ENCODE data around the gene SIPA1L3. TPM values are rescaled to one million over a fixed set of nuclear protein-coding genes. Genes with fewer than 3 reads are reported as not detected.

Gene SIPA1L3
- total and polyA plus RNA-seq, 2 experiments from 2014 or later = 15.7 to 54.1 TPM

DNA sequence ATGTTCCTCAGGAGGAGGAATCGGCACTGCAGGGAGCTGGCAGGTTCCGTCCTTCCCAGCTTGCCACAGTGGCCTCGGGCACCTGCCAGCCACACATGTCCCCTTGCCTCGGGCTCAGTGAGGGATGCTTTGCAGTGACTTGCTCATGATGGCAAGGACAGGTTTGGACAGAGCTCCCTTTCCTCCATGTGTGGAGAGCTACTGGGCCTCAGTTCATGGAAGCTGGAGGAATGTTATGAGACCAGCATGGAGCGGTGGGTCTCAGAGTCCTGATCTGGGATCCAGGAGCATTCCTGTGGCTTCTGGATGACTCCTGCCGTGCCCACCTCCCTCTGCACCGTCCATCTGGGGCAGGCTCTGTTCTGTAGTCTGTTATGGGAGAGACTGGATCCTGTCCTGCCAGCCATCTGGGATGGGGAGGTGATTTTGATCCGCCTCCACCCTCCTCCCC lies 59.2 kb downstream of the SIPA1L3 start:
- Histone ChIP-seq H4K20me1 (replicated peaks; ENCODE audit: insufficient read depth) (no peaks in the 10 kb centered on the region), H3K4me1 (ENCODE audit: insufficient read depth) (no peaks in the 10 kb centered on the region), H2AFZ (no peak overlapping the region), H3K27ac (ENCODE audit: low read depth) (0 out of 2 replicates have a peak overlapping the region, but pooled peaks have one; percentile 55), H3K4me2 (no peak overlapping the region), H3K27me3 (ENCODE audit: insufficient read depth) (no peaks in the 10 kb centered on the region), H3F3A (replicated peaks; ENCODE audit: low read depth) (no peaks in the 10 kb centered on the region), H3K36me3 (ENCODE audit: insufficient read depth) (no peaks in the 10 kb centered on the region), H3K79me2 (replicated peaks; ENCODE audit: insufficient read depth) (peaks cover 80% of the 10 kb centered on the region), H3K4me3 (no peak overlapping the region), H3K9me2 (ENCODE audit: insufficient read depth) (no peaks in the 10 kb centered on the region)
- H3K9me3 Mint-ChIP-seq = peaks cover 17% of the 10 kb centered on the region
- H3K4me3 Mint-ChIP-seq = no peak overlapping the region
- H3K27ac Mint-ChIP-seq = peak overlapping the region; percentile 41; the same call in 1 of the 2 replicates
- DNase-seq (ENCODE audit: low spot score) = no peak
- TF ChIP-seq NANOG (IDR thresholded peaks at IDR 0.05; ENCODE audit: borderline replicate concordance) (no peak), EZH2phosphoT487 (IDR thresholded peaks at IDR 0.05; ENCODE audit: unreplicated experiment) (no peak), ZNF114 (CRISPR knock-in tag; IDR thresholded peaks at IDR 0.05) (no peak)
- peaks cover 18% of the 10 kb centered on the region; the same call in 2 of the 3 replicates for H3K4me1 Mint-ChIP-seq
- H3K36me3 Mint-ChIP-seq (ENCODE audit: low read depth) = peaks cover 23% of the 10 kb centered on the region
- peak; percentile 38; the same call in 2 of the 3 replicates for ATAC-seq
- peaks cover 6% of the 10 kb centered on the region for H3K27me3 Mint-ChIP-seq (ENCODE audit: insufficient read depth, low read depth, poor library complexity)

DNA sequence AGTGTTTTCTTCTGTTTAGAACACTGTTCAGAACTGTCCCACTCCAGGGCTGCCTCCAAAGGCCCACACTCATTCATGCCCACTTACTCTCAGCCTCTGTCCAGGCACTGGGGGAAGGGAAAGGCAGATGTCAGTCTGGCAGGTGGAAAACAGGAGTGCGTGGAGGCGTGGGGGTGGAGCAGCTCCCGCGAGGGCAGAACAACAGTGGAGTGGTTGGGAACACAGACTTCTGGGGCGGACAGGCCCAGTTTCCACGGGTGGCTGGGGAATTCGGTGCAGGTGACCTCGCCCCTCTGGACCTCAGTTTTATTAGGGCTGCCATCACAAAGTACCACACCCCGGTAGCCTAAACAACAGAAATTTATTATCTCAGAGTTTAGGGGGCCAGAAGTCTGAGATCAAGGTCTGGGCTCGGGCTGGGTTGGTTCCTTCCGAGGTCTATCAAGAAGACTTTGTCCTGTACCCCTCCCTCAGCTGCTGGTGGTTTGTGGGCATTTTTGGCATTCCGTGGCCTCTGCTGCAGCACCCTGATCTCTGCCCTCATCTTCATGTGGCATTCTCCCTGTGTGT lies 59.7 kb downstream of the SIPA1L3 start:
- Histone ChIP-seq H3K79me2 (replicated peaks; ENCODE audit: insufficient read depth) (peaks cover 80% of the 10 kb centered on the region), H3K4me2 (no peak overlapping the region), H2AFZ (no peak overlapping the region), H3K4me3 (no peak overlapping the region), H3K27me3 (ENCODE audit: insufficient read depth) (no peaks in the 10 kb centered on the region), H3K9me2 (ENCODE audit: insufficient read depth) (no peaks in the 10 kb centered on the region), H3K4me1 (ENCODE audit: insufficient read depth) (no peaks in the 10 kb centered on the region), H3F3A (replicated peaks; ENCODE audit: low read depth) (no peaks in the 10 kb centered on the region), H3K36me3 (ENCODE audit: insufficient read depth) (no peaks in the 10 kb centered on the region), H3K27ac (ENCODE audit: low read depth) (no peak overlapping the region), H4K20me1 (replicated peaks; ENCODE audit: insufficient read depth) (no peaks in the 10 kb centered on the region)
- peaks cover 6% of the 10 kb centered on the region for H3K27me3 Mint-ChIP-seq (ENCODE audit: insufficient read depth, low read depth, poor library complexity)
- H3K4me1 Mint-ChIP-seq = peaks cover 18% of the 10 kb centered on the region; the same call in 2 of the 3 replicates
- peaks cover 15% of the 10 kb centered on the region for H3K9me3 Mint-ChIP-seq
- DNase-seq (ENCODE audit: low spot score) (no peak), ATAC-seq (peak; percentile 25; the same call in 2 of the 3 replicates)
- H3K4me3 Mint-ChIP-seq = no peak overlapping the region
- peaks cover 21% of the 10 kb centered on the region for H3K36me3 Mint-ChIP-seq (ENCODE audit: low read depth)
- H3K27ac Mint-ChIP-seq = no peak overlapping the region; the same call in 1 of the 2 replicates
- TF ChIP-seq, protein P1, sequence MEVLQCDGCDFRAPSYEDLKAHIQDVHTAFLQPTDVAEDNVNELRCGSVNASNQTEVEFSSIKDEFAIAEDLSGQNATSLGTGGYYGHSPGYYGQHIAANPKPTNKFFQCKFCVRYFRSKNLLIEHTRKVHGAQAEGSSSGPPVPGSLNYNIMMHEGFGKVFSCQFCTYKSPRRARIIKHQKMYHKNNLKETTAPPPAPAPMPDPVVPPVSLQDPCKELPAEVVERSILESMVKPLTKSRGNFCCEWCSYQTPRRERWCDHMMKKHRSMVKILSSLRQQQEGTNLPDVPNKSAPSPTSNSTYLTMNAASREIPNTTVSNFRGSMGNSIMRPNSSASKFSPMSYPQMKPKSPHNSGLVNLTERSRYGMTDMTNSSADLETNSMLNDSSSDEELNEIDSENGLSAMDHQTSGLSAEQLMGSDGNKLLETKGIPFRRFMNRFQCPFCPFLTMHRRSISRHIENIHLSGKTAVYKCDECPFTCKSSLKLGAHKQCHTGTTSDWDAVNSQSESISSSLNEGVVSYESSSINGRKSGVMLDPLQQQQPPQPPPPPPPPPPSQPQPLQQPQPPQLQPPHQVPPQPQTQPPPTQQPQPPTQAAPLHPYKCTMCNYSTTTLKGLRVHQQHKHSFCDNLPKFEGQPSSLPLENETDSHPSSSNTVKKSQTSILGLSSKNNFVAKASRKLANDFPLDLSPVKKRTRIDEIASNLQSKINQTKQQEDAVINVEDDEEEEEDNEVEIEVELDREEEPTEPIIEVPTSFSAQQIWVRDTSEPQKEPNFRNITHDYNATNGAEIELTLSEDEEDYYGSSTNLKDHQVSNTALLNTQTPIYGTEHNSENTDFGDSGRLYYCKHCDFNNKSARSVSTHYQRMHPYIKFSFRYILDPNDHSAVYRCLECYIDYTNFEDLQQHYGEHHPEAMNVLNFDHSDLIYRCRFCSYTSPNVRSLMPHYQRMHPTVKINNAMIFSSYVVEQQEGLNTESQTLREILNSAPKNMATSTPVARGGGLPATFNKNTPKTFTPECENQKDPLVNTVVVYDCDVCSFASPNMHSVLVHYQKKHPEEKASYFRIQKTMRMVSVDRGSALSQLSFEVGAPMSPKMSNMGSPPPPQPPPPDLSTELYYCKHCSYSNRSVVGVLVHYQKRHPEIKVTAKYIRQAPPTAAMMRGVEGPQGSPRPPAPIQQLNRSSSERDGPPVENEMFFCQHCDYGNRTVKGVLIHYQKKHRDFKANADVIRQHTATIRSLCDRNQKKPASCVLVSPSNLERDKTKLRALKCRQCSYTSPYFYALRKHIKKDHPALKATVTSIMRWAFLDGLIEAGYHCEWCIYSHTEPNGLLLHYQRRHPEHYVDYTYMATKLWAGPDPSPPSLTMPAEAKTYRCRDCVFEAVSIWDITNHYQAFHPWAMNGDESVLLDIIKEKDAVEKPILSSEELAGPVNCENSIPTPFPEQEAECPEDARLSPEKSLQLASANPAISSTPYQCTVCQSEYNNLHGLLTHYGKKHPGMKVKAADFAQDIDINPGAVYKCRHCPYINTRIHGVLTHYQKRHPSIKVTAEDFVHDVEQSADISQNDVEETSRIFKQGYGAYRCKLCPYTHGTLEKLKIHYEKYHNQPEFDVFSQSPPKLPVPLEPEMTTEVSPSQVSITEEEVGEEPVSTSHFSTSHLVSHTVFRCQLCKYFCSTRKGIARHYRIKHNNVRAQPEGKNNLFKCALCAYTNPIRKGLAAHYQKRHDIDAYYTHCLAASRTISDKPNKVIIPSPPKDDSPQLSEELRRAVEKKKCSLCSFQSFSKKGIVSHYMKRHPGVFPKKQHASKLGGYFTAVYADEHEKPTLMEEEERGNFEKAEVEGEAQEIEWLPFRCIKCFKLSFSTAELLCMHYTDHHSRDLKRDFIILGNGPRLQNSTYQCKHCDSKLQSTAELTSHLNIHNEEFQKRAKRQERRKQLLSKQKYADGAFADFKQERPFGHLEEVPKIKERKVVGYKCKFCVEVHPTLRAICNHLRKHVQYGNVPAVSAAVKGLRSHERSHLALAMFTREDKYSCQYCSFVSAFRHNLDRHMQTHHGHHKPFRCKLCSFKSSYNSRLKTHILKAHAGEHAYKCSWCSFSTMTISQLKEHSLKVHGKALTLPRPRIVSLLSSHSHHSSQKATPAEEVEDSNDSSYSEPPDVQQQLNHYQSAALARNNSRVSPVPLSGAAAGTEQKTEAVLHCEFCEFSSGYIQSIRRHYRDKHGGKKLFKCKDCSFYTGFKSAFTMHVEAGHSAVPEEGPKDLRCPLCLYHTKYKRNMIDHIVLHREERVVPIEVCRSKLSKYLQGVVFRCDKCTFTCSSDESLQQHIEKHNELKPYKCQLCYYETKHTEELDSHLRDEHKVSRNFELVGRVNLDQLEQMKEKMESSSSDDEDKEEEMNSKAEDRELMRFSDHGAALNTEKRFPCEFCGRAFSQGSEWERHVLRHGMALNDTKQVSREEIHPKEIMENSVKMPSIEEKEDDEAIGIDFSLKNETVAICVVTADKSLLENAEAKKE (CRISPR knock-in tag; IDR thresholded peaks at IDR 0.05) = no peak
- TF ChIP-seq ZNF331 (CRISPR knock-in tag; IDR thresholded peaks at IDR 0.05; ENCODE audit: low read depth) (no peak), POLR2AphosphoS5 (IDR thresholded peaks at IDR 0.05; ENCODE audit: low read depth) (no peak), STAT1 (IDR thresholded peaks at IDR 0.05; ENCODE audit: unreplicated experiment) (no peak), CREB1 (CRISPR knock-in tag; IDR thresholded peaks at IDR 0.05; ENCODE audit: low read depth) (no peak), NANOG (IDR thresholded peaks at IDR 0.05; ENCODE audit: borderline replicate concordance) (no peak), ZNF114 (CRISPR knock-in tag; IDR thresholded peaks at IDR 0.05) (no peak)
- TF ChIP-seq, protein P2, sequence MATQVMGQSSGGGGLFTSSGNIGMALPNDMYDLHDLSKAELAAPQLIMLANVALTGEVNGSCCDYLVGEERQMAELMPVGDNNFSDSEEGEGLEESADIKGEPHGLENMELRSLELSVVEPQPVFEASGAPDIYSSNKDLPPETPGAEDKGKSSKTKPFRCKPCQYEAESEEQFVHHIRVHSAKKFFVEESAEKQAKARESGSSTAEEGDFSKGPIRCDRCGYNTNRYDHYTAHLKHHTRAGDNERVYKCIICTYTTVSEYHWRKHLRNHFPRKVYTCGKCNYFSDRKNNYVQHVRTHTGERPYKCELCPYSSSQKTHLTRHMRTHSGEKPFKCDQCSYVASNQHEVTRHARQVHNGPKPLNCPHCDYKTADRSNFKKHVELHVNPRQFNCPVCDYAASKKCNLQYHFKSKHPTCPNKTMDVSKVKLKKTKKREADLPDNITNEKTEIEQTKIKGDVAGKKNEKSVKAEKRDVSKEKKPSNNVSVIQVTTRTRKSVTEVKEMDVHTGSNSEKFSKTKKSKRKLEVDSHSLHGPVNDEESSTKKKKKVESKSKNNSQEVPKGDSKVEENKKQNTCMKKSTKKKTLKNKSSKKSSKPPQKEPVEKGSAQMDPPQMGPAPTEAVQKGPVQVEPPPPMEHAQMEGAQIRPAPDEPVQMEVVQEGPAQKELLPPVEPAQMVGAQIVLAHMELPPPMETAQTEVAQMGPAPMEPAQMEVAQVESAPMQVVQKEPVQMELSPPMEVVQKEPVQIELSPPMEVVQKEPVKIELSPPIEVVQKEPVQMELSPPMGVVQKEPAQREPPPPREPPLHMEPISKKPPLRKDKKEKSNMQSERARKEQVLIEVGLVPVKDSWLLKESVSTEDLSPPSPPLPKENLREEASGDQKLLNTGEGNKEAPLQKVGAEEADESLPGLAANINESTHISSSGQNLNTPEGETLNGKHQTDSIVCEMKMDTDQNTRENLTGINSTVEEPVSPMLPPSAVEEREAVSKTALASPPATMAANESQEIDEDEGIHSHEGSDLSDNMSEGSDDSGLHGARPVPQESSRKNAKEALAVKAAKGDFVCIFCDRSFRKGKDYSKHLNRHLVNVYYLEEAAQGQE (IDR thresholded peaks at IDR 0.05; ENCODE audit: unreplicated experiment) = no peak
- TF ChIP-seq, protein P3, sequence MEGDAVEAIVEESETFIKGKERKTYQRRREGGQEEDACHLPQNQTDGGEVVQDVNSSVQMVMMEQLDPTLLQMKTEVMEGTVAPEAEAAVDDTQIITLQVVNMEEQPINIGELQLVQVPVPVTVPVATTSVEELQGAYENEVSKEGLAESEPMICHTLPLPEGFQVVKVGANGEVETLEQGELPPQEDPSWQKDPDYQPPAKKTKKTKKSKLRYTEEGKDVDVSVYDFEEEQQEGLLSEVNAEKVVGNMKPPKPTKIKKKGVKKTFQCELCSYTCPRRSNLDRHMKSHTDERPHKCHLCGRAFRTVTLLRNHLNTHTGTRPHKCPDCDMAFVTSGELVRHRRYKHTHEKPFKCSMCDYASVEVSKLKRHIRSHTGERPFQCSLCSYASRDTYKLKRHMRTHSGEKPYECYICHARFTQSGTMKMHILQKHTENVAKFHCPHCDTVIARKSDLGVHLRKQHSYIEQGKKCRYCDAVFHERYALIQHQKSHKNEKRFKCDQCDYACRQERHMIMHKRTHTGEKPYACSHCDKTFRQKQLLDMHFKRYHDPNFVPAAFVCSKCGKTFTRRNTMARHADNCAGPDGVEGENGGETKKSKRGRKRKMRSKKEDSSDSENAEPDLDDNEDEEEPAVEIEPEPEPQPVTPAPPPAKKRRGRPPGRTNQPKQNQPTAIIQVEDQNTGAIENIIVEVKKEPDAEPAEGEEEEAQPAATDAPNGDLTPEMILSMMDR (conservative IDR thresholded peaks at IDR 0.05; ENCODE audit: low read depth in 2 of 2) = no peak

All from GM23338 (cell line).